LNCaP clone FGC (cell line): ENCODE data around the gene ADGRG7.
"Not testable (repeated sequence)": the region's sequence is repeated elsewhere in the genome, so short reads cannot be mapped to it uniquely, and the experiment has no call there.

Experiments
- DNase-seq: peaks from one replicate; pipeline ENCODE4 v3.0.0-alpha.2; 2011; ENCODE audit warnings: low read depth
- H3K4me3 ChIP-seq: 2 replicates; pipeline ENCODE4 v1.5.1; 2011; ENCODE audit warnings: mild to moderate bottlenecking, low read depth, low read length, control low read depth
- CTCF ChIP-seq: IDR thresholded peaks from 2 replicates; pipeline ENCODE4 v1.5.1; 2012; ENCODE audit warnings: mild to moderate bottlenecking; ENCODE audit not compliant: control insufficient read depth, insufficient read depth; ENCODE audit errors: extremely low read depth

ADGRG7 gene

DNA sequence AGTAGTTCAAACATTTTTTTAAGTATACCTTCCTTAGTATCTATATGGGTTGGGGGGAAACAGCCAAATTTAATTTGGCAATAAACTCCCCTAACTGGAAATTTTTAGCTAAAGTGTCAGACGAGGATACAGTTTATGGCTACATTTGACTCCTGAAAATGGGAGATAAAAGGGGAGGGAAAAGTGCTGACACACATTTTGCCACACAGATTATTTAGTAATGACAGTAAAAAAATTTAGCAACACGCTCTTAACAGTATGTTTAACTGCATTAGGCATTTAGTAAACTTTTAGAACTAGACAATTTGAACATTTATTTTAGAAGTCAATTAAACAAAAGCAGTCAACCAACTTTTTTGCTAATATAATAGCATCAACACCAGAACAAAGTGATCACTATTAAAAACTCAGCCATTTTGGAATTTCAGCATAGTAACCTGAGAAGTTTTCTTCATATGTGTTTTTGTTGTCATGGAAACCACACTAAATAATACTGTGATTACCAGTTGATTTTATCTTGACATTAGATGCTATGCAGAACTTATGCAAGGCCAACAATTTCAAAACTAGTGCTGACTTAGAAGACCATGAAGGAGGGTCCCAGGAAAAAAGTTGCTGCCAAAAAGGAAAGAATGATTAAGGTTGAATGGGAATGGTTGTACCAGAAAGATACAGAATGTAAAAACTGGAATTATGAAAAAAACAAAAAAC is 52.9 kb downstream of the ADGRG7 start:
- TF ChIP-seq CTCF: no peak
- DNase-seq: no peak
- H3K4me3 ChIP-seq: no peak overlapping the region

DNA sequence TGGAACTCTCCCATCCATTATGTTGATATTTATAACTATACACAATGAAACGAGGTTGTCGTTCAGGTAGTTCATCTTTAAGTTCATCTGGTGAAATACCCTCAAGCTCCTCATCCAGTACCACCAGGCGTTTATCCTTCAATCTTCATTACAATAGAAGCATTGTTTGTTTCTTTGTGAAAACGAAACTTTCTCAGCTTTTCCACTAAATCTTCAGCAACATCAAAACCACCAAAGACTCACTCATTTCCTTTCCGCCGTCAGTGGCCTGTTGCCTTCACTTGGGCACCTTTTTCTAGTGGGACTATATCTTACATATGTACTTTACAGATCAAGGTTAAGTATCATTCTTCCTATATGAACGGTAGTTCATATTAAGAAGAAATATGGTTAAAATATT is 55.8 kb downstream of the ADGRG7 start:
- no peak for DNase-seq
- TF ChIP-seq CTCF: no peak
- no peak overlapping the region for H3K4me3 ChIP-seq

DNA sequence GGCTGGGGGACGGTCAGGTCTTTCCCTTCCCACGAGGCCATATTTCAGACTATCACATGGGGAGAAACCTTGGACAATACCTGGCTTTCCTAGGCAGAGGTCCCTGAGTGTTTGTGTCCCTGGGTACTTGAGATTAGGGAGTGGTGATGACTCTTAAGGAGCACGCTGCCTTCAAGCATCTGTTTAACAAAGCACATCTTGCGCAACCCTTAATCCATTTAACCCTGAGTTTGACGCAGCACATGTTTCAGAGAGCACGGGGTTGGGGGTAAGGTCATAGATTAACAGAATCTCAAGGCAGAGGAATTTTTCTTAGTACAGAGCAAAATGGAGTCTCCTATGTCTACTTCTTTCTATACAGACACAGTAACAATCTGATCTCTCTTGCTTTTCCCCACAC is 57.3 kb downstream of the ADGRG7 start:
- H3K4me3 ChIP-seq, DNase-seq: not testable (repeated sequence)

DNA sequence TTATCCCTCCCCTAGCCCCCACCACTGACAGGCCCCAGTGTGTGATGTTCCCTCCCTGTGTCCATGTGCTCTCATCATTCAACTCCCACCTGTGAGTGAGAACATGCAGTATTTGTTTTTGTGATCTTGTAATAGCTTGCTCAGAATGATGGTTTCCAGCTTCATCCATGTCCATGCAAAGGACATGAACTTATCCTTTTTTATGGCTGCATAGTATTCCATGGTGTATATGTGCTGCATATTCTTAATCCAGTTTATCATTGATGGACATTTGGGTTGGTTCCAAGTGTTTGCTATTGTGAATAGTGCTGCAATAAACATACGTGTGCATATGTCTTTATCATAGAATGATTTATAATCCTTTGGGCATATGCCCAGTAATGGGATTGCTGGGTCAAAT is 57.9 kb downstream of the ADGRG7 start:
- not testable (repeated sequence) for H3K4me3 ChIP-seq, DNase-seq

DNA sequence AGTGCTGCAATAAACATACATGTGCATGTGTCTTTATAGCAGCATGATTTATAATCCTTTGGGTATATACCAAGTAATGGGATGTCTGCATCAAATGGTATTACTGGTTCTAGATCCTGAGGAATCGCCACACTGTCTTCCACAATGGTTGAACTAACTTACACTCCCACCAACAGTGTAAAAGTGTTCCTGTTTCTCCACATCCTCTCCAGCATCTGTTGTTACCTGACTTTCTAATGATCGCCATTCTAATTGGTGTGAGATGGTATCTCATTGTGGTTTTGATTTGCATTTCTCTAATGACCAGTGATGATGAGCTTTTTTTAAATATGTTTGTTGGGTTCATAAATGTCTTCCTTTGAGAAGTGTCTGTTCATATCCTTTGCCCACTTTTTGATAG is 61.6 kb downstream of the ADGRG7 start:
- not testable (repeated sequence) for DNase-seq, H3K4me3 ChIP-seq

DNA sequence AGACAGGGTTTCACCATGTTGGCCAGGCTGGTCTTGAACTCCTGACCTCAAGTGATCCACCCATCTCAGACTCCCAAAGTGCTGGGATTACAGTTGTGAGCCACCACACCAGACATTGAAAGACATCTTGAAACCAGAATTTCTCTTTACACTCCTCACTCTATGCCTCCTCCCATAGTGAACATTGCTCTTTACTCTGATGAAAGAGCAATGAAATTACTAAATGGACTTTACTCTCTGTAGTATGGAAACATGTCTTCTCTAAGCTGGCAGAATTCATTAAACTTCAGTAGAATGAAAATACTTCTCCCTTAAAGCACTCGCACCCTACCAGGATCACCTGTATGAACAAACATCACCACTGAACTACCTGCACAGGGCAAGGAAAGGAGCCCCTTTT is 72.1 kb downstream of the ADGRG7 start:
- DNase-seq: no peak
- H3K4me3 ChIP-seq: no peak overlapping the region
- TF ChIP-seq CTCF: no peak

DNA sequence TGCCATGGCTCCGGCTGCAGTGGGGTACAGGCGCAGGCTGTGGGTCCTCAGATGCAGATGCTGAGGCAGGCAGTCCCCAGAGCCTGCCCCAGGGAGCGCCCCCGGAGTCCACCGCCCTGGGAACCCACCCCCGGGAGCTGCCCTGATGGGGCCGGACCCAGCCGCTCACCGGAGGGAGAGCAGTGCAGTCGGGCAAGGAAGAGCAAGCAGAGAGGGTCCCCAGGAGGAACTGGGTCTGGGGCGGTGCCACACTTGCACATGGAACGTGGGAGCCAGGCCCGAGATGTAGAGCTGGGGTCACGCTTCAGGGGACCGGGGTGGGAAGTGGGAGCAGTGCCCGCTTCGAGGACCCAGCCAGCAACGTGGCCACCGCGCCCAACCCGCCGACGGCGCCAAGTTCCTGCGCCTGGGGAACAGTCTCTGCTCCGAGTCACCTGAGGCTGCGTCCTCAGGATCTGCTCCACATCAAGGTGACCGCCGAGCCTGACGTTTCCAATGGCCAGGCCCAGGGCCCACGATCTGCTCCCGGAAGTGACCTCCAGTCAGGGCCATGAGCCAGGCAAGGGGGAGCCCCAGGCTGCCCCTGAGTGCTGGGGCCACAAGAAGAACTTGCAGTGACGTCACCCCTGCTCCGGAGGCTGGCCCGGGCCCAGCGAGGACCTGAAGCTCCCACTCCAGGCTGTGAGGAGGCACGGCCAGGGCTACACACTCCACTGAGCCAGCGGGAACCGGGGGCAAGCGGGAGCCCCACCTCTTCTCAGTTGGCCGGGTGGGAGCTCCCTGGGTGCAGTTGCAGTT is 72.9 kb downstream of the ADGRG7 start:
- no peak for TF ChIP-seq CTCF

GRCh38 chr3:100682854-100683760 is 73.7 kb downstream of the ADGRG7 start:
- no peak for TF ChIP-seq CTCF
- DNase-seq: no peak
- no peak overlapping the region for H3K4me3 ChIP-seq

More for the DNA sequence above, 72.9 kb downstream of the ADGRG7 start:
- DNase-seq: no peak
- no peak overlapping the region for H3K4me3 ChIP-seq
